ENCODE results near the gene TTC23L. TPM values are rescaled to one million over a fixed set of nuclear protein-coding genes. Genes with fewer than 3 reads are reported as not detected.

Gene TTC23L
- polyA plus RNA-seq, 2 of the 4 experiments (the other 2 are of a cell fraction) = 0.17 to 0.59 TPM

GRCh38 chr5:34913072-34913471 is 74.1 kb downstream of the TTC23L start:
- CTCF ChIA-PET = interaction anchor here (3.8 kb wide), 1 partner anchor 438 kb away, joined by 12 read pairs; no protein-coding TSS in a partner anchor
- Histone ChIP-seq H3K27ac (no peak overlapping the region), H3K4me1 (peaks cover 26% of the 10 kb centered on the region), H3K9me3 (no peaks in the 10 kb centered on the region), H3K4me2 (peak overlapping the region; percentile 88), H3K4me3 (no peak overlapping the region)
- ATAC-seq (no peak), DNase-seq (ENCODE audit: low read depth in 1 of 2, low spot score in 1 of 2) (no peak), FAIRE-seq (no peak)
- TF ChIP-seq MAX (IDR thresholded peaks at IDR 0.05) = no peak
- TF ChIP-seq HEYL (CRISPR knock-in tag; IDR thresholded peaks at IDR 0.05) = no peak
- TF ChIP-seq SMC3 (IDR thresholded peaks at IDR 0.05) = no peak
- no peak for TF ChIP-seq HOXA7 (CRISPR knock-in tag; IDR thresholded peaks at IDR 0.05)
- TF ChIP-seq HMGXB4 (CRISPR knock-in tag; IDR thresholded peaks at IDR 0.05; ENCODE audit: borderline replicate concordance) = no peak
- TF ChIP-seq RCOR1 (IDR thresholded peaks at IDR 0.05; ENCODE audit: low read depth, low read length) = no peak
- TF ChIP-seq CHD2 (IDR thresholded peaks at IDR 0.05; ENCODE audit: low read length, partially characterized antibody) = no peak
- no peak for TF ChIP-seq CTCF (IDR thresholded peaks at IDR 0.05)
- TF ChIP-seq EHF (CRISPR knock-in tag; IDR thresholded peaks at IDR 0.05) = no peak
- no peak for TF ChIP-seq MAFK (IDR thresholded peaks at IDR 0.05; ENCODE audit: partially characterized antibody)
- no peak for TF ChIP-seq ESRRA (IDR thresholded peaks at IDR 0.05; ENCODE audit: borderline replicate concordance, low read length)
- TF ChIP-seq ELK1 (IDR thresholded peaks at IDR 0.05; ENCODE audit: low read depth, low read length) = no peak
- no peak for TF ChIP-seq ZSCAN20 (CRISPR knock-in tag; IDR thresholded peaks at IDR 0.05)
- WGBS (ENCODE audit: missing lambda C conversion rate) = 85% methylated on average over 2 of the region's 2 CpGs
- POLR2A ChIA-PET = no interaction called here

- H3K4me1 ChIP-seq = peaks cover 38% of the 10 kb centered on the region
- H3K9me3 ChIP-seq = no peaks in the 10 kb centered on the region
- 3% methylated on average over 16 of the region's 20 CpGs for WGBS (ENCODE audit: missing lambda C conversion rate)
- ChIA-PET POLR2A (interaction anchor here (0.6 to 2.2 kb wide), 9 partner anchors 8 to 907 kb away, joined by 3 to 41 read pairs (median 4); partner anchors contain the start of genes AMACR, DNAJC21 and TTC23L), CTCF (interaction anchor here (0.7 to 3.8 kb wide), 11 partner anchors 9 to 440 kb away, joined by 3 to 21 read pairs (median 5); partner anchors contain the start of gene DNAJC21)
- peak; percentile 17 to 29 for DNase-seq (ENCODE audit: low read depth in 1 of 2, low spot score in 1 of 2)
- ATAC-seq = peak; percentile 53 to 56
- TF ChIP-seq CEBPB (IDR thresholded peaks at IDR 0.05) (peak in 1 of 2 experiments; percentile 30; a peak in 1 of 4 replicates), ZC3H11A (IDR thresholded peaks at IDR 0.05) (no peak)
- H3K4me3 ChIP-seq = peak overlapping the region; percentile 96
- peak overlapping the region; percentile 88 for H3K4me2 ChIP-seq
- no peak for FAIRE-seq
- peak overlapping the region; percentile 96 to 98 for H3K27ac ChIP-seq
These were observed 75.7 kb downstream of the TTC23L start for GRCh38 chr5:34914671-34915138.

GRCh38 chr5:34915139-34915855 is 76.3 kb downstream of the TTC23L start, which contains the start of the genes BRIX1 and RAD1:
BRIX1 (plus strand) TSS chr5:34915711; CDS start chr5:34915739, 28 bp downstream.
RAD1 (minus strand) TSS chr5:34915504; CDS start chr5:34914892, 612 bp downstream.
- DNase-seq (ENCODE audit: low read depth in 1 of 2, low spot score in 1 of 2) (peak; percentile 86 to 98), ATAC-seq (peak; percentile 99 to 100), FAIRE-seq (no peak)
- ChIA-PET POLR2A (interaction anchor here (0.6 to 2.2 kb wide), 14 partner anchors 9 to 907 kb away, joined by 3 to 41 read pairs (median 4); partner anchors contain the start of genes AMACR, DNAJC21 and TTC23L), CTCF (interaction anchor here (0.5 to 3.8 kb wide), 15 partner anchors 9 to 441 kb away, joined by 3 to 21 read pairs (median 5); partner anchors contain the start of gene DNAJC21)
- H3K4me3 ChIP-seq = peak within 1 kb of the TSS; percentile 96
- peak within 1 kb of the TSS; percentile 97 for H3K4me2 ChIP-seq
- WGBS (ENCODE audit: missing lambda C conversion rate) = under 1% methylated on average over 42 of the region's 67 CpGs
- peaks cover 38% of the 10 kb centered on the region for H3K4me1 ChIP-seq
- TF ChIP-seq MAX (IDR thresholded peaks at IDR 0.05) (peak; percentile 96), PHF8 (IDR thresholded peaks at IDR 0.05; ENCODE audit: borderline replicate concordance, low read depth) (peak; percentile 75; the same call in 1 of the 2 replicates), MAZ (IDR thresholded peaks at IDR 0.05; ENCODE audit: borderline replicate concordance, low read depth, low read length) (no peak), KDM5A (IDR thresholded peaks at IDR 0.05) (peak; percentile 96; the same call in 1 of the 2 replicates), BHLHE40 (IDR thresholded peaks at IDR 0.05; ENCODE audit: low read depth, low read length) (peak; percentile 46; the same call in 1 of the 2 replicates), POLR2A (IDR thresholded peaks at IDR 0.05; ENCODE audit: low read length) (peak; percentile 72), BCL3 (IDR thresholded peaks at IDR 0.05) (peak; percentile 81), JUN (IDR thresholded peaks at IDR 0.05) (peak; percentile 77 to 97), RAD21 (conservative IDR thresholded peaks at IDR 0.05 in 1 of 2, IDR thresholded peaks at IDR 0.05 in 1 of 2) (0 out of 5 replicates have a peak, but pooled peaks of 1 of the 2 experiments have one; percentile 12), TFCP2L1 (CRISPR knock-in tag; IDR thresholded peaks at IDR 0.05) (no peak), RFX5 (IDR thresholded peaks at IDR 0.05) (no peak)
- peak within 1 kb of the TSS; percentile 96 to 98 for H3K27ac ChIP-seq
- H3K9me3 ChIP-seq = no peaks in the 10 kb centered on the region
